ENCODE measurements around the gene KMT2E. TPM values are rescaled to one million over a fixed set of nuclear protein-coding genes. Genes with fewer than 3 reads are reported as not detected.
A peak's percentile ranks its signal among the peaks of the same experiment; 100 is the strongest.
"Not testable (repeated sequence)": the region's sequence is repeated elsewhere in the genome, so short reads cannot be mapped to it uniquely, and the experiment has no call there.

KMT2E gene
- total RNA-seq, 2 experiments from 2014 or later: 97.4 to 98.5 TPM

DNA sequence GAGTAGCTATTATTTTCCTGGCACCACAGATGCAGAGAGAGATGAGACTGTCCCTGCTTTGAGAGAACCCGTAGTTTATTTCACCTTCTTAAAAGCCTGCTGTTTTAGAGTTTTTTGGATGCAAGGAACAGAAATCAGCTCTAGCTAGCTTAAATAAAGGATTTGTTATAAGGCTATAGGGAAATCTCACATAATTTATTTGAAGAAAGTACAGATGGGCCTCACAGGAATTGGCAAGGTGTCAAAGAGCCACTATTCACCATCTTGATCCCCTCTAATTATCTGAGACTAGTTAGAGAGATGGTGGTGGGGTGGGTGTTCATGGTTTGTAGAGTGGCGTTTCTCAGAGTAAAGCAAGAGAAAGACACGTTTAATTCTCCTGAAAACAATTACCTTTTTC, 7.3 kb downstream of the KMT2E start:
- H3K9me3 Mint-ChIP-seq: no peaks in the 10 kb centered on the region
- no peak overlapping the region for H3K27ac Mint-ChIP-seq
- H3K36me3 Mint-ChIP-seq (ENCODE audit: low read depth): peaks cover 35% of the 10 kb centered on the region
- ChIA-PET CTCF (interaction anchor here (1.1 to 1.6 kb wide), 2 partner anchors 10 to 16 kb away, joined by 3 read pairs; no protein-coding TSS in a partner anchor), POLR2A (no interaction called here)
- H3K4me1 Mint-ChIP-seq: peaks cover 72% of the 10 kb centered on the region
- no peak overlapping the region for H3K4me3 Mint-ChIP-seq
- no peak for DNase-seq
- H3K27me3 Mint-ChIP-seq: no peaks in the 10 kb centered on the region

DNA sequence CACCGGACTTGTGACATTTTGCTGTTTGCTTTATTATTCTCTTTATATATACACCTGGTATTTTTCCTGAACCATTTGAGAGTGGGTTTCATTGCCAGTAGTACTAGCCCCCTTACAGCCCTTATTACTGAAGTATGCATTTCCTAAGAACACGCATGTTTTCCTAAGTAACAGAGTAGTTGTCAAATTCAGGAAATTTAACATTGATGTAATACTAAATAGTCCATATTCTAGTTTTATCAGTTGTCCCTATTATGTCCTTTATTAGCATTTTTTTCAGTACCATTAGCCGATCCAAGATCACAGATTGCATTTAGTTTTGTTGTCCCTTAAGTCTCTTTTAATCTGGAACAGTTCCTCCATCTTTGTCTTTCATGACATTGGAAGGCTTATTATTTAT, 8.0 kb downstream of the KMT2E start:
- CTCF ChIA-PET: interaction anchor here (1.2 kb wide), 1 partner anchor 9 kb away, joined by 4 read pairs; no protein-coding TSS in a partner anchor
- Mint-ChIP-seq H3K27ac (no peak overlapping the region), H3K4me3 (no peak overlapping the region), H3K9me3 (no peaks in the 10 kb centered on the region), H3K27me3 (no peaks in the 10 kb centered on the region), H3K36me3 (ENCODE audit: low read depth) (peaks cover 30% of the 10 kb centered on the region), H3K4me1 (peaks cover 72% of the 10 kb centered on the region)
- DNase-seq: no peak
- POLR2A ChIA-PET: no interaction called here

DNA sequence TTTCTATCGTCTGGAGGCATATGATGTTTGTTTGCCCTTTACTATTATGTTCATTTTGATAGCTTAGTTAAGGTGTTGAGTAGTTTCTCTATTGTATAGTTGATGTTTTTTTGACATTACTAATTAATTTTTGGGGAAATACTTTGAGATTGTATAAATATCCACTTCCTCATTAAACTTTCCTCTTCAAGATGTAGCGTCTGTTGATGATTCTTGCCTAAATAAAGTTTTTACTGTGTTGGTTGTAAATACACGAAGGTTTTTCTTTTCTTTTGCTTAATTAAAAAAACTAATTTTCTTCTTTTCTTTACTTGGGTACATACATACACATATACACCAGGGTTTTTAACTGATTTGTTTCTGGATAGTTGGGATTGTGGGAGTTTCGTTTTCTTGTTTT, 8.5 kb downstream of the KMT2E start:
- H3K27ac Mint-ChIP-seq: no peak overlapping the region
- no peak for DNase-seq
- peaks cover 25% of the 10 kb centered on the region for H3K36me3 Mint-ChIP-seq (ENCODE audit: low read depth)
- no peaks in the 10 kb centered on the region for H3K27me3 Mint-ChIP-seq
- ChIA-PET CTCF (interaction anchor here (1.2 kb wide), 1 partner anchor 9 kb away, joined by 4 read pairs; no protein-coding TSS in a partner anchor), POLR2A (no interaction called here)
- H3K9me3 Mint-ChIP-seq: no peaks in the 10 kb centered on the region
- H3K4me3 Mint-ChIP-seq: no peak overlapping the region
- H3K4me1 Mint-ChIP-seq: peaks cover 71% of the 10 kb centered on the region

DNA sequence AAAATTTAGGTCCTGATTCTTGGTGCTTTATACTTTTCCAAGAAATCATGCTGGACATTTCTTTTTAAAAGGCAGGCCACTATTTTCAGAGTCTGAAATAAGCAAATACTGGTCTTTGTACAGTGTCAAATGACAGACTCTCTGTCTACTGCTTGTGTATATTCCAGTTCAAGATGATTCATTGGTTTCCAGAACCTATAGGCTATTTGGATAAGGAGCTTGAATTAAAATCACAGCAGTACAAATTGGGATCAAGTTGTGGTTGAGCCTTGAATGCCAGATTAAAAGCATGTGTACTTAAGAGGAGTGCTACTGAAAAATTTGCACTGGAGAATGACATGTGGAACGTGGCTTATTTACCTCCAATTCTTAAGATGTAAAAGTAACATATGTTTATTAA, 10.7 kb downstream of the KMT2E start:
- POLR2A ChIA-PET: no interaction called here
- CTCF ChIA-PET: interaction anchor here (0.6 to 1.2 kb wide), 2 partner anchors 9 to 11 kb away, joined by 4 to 5 read pairs; partner anchors contain the start of gene KMT2E
- Mint-ChIP-seq H3K4me3 (no peak overlapping the region), H3K27me3 (no peaks in the 10 kb centered on the region), H3K9me3 (no peaks in the 10 kb centered on the region), H3K27ac (no peak overlapping the region), H3K4me1 (peaks cover 75% of the 10 kb centered on the region), H3K36me3 (ENCODE audit: low read depth) (peaks cover 27% of the 10 kb centered on the region)
- no peak for DNase-seq

DNA sequence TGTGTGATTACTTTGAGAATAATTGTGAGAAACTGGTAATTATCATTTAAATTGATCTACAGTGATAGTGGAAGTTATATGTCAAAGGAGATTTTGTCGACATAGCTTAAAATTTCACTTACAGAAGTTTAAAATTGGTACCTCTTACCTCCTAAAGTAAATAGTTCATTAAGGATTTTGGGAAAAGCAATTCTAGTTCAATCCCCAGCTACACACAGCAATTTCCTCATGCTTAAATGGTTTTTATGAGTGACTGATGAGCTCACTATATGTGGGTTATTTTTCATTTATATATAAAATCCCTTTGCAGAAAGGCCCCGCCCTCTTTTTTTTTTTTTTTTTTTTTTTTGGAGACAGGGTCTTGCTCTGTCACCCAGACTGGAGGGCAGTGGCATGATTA, 12.7 kb downstream of the KMT2E start:
- H3K27ac Mint-ChIP-seq: no peak overlapping the region
- H3K4me1 Mint-ChIP-seq: peaks cover 71% of the 10 kb centered on the region
- H3K4me3 Mint-ChIP-seq: no peak overlapping the region
- no peaks in the 10 kb centered on the region for H3K9me3 Mint-ChIP-seq
- POLR2A ChIA-PET: no interaction called here
- H3K36me3 Mint-ChIP-seq (ENCODE audit: low read depth): peaks cover 20% of the 10 kb centered on the region
- CTCF ChIA-PET: interaction anchor here (0.7 to 2.2 kb wide), 4 partner anchors 9 to 403 kb away, joined by 4 to 10 read pairs (median 6); partner anchors contain the start of gene KMT2E
- DNase-seq: no peak
- no peaks in the 10 kb centered on the region for H3K27me3 Mint-ChIP-seq

DNA sequence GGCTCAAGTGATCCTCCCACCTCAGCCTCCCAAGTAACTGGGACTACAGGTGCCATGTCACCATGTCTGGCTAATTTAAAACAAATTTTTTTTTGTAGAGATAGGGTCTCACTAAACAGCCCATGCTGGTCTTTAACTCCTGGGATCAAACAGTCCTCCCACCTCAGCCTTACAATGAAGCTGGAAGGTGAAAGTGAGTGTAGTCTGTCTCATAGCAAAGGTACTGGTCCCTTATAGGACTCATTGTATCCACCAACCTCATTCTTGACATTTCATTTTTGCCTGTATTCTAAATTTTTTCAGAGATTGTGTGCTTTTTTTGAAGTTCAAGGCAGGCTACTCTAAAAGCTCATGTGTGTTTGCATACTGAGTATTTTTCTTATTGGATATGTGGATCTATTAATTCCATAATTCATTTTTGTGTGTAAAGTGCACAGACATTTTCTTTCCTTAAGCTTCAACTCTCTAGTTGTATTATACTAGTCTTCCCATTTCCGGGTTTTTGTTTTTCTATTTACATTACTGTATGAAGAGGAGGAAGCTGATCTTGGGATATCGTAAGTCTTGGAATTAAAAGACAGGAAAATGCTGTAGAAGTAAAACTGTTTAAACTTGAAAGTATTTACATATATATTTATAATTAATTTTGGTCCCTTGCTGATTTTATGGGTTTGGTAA, 13.3 kb downstream of the KMT2E start:
- no peak for DNase-seq
- no peaks in the 10 kb centered on the region for H3K27me3 Mint-ChIP-seq
- H3K4me3 Mint-ChIP-seq: no peak overlapping the region
- H3K36me3 Mint-ChIP-seq (ENCODE audit: low read depth): peaks cover 19% of the 10 kb centered on the region
- peaks cover 69% of the 10 kb centered on the region for H3K4me1 Mint-ChIP-seq
- H3K27ac Mint-ChIP-seq: no peak overlapping the region
- ChIA-PET CTCF (interaction anchor here (0.7 to 2.2 kb wide), 4 partner anchors 9 to 403 kb away, joined by 3 to 10 read pairs (median 6); partner anchors contain the start of gene KMT2E), POLR2A (no interaction called here)
- H3K9me3 Mint-ChIP-seq: no peaks in the 10 kb centered on the region

DNA sequence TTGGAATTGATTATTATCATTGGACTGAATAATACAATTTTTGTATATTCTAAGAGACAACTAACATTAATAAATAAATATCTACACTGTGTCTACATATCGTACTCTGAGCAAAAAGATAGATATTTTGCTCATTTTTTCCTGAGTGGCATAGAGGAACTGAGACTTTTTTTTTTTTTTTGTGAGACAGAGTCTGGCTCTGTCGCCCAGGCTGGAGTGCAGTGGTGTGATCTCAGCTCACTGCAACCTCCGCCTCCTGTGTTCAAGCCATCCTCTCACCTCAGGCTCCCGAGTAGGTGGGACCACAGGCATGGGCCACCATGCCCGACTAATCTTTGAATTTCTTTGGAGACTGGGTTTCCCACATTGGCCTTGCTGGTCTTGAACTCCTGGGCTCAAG, 14.0 kb downstream of the KMT2E start:
- no peaks in the 10 kb centered on the region for H3K9me3 Mint-ChIP-seq
- peaks cover 14% of the 10 kb centered on the region for H3K36me3 Mint-ChIP-seq (ENCODE audit: low read depth)
- ChIA-PET CTCF (interaction anchor here (1.2 to 2.2 kb wide), 4 partner anchors 8 to 14 kb away, joined by 3 to 10 read pairs (median 6); partner anchors contain the start of gene KMT2E), POLR2A (no interaction called here)
- no peaks in the 10 kb centered on the region for H3K27me3 Mint-ChIP-seq
- no peak overlapping the region for H3K27ac Mint-ChIP-seq
- no peak overlapping the region for H3K4me3 Mint-ChIP-seq
- no peak for DNase-seq
- peaks cover 66% of the 10 kb centered on the region for H3K4me1 Mint-ChIP-seq

DNA sequence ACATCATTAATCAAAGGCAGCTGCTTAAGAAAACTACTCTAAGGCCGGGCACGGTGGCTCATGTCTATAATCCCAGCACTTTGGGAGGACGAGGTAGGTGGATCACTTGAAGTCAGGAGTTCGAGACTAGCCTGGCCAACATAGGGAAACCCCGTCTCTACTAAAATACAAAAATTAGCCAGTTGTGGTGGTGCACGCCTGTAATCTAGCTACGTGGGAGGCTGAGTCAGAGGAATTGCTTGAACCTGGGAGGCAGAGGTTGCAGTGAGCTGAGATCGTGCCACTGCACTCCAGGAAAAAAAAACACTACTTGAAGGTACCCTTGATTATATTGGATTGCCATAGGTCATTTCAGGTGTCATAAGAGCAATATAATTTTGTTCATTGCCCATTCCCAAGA, 14.9 kb downstream of the KMT2E start:
- not testable (repeated sequence) for H3K27ac Mint-ChIP-seq, H3K27me3 Mint-ChIP-seq, DNase-seq, H3K4me3 Mint-ChIP-seq, H3K9me3 Mint-ChIP-seq
- peaks cover 17% of the 10 kb centered on the region for H3K36me3 Mint-ChIP-seq (ENCODE audit: low read depth)
- peaks cover 67% of the 10 kb centered on the region for H3K4me1 Mint-ChIP-seq
- CTCF ChIA-PET: interaction anchor here (0.5 to 2.2 kb wide), 3 partner anchors 12 to 92 kb away, joined by 3 to 10 read pairs (median 4); partner anchors contain the start of gene KMT2E
- POLR2A ChIA-PET: interaction anchor here (0.5 to 0.6 kb wide), 2 partner anchors 38 to 47 kb away, joined by 3 read pairs; no protein-coding TSS in a partner anchor

DNA sequence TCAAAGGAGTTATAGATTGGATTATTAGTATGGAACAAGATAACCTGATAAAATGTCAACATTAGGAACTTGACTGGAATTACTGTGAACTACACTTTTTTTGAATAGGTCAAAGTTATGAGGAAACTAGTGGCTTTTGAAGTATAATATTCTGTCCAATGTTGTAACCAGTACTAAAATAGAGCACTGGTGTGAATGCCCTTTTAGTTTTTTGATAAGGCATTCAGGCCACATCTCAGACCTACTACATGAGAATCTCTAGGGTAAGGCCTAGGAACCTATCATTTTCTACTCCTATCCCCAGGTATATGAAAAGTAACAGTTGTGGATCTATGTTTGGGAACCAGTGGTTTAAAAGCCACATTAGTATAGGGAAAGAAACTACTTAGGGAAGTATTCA, 16.4 kb downstream of the KMT2E start:
- Mint-ChIP-seq H3K4me3 (no peak overlapping the region), H3K27me3 (no peaks in the 10 kb centered on the region), H3K36me3 (ENCODE audit: low read depth) (peaks cover 17% of the 10 kb centered on the region), H3K9me3 (no peaks in the 10 kb centered on the region), H3K27ac (no peak overlapping the region), H3K4me1 (peaks cover 58% of the 10 kb centered on the region)
- ChIA-PET CTCF (no interaction called here), POLR2A (no interaction called here)
- no peak for DNase-seq

DNA sequence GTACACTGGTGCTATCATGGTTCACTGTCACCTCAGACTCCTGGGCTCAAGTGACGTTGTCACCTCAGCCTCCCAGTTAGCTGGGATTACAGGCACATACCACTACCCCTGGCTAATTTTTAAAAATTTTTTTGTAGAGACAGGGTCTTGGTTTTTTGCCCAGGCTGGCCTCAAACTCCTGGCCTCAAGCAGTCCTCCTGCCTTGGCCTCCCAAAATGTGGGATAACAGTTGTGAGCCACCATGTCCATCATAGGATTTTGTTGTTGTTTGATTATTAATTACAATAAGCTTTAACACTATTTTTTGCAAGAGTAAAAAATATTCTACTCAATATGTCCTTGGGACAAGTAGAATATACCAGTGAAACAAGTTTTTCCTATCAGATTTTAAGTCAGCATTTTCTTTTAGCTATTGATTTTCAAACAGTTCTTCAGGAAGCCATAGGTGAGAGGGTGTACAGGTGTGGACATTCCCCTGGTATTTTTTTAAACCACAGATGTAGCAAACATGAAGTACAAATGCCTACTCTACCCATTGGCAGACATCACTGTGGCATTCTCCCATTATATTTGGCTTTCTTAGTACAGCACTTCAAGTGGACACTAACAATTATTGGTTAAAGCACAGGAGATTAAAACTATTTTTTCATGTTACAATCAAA, 18.7 kb downstream of the KMT2E start:
- no peak overlapping the region for H3K4me3 Mint-ChIP-seq
- no peak overlapping the region for H3K27ac Mint-ChIP-seq
- no peaks in the 10 kb centered on the region for H3K27me3 Mint-ChIP-seq
- ChIA-PET CTCF (interaction anchor here (1.0 to 1.4 kb wide), 4 partner anchors 9 to 49 kb away, joined by 3 to 6 read pairs (median 4); no protein-coding TSS in a partner anchor), POLR2A (interaction anchor here (0.7 kb wide), 1 partner anchor 51 kb away, joined by 3 read pairs; no protein-coding TSS in a partner anchor)
- peaks cover 20% of the 10 kb centered on the region for H3K36me3 Mint-ChIP-seq (ENCODE audit: low read depth)
- no peaks in the 10 kb centered on the region for H3K9me3 Mint-ChIP-seq
- peaks cover 55% of the 10 kb centered on the region for H3K4me1 Mint-ChIP-seq
- no peak for DNase-seq

DNA sequence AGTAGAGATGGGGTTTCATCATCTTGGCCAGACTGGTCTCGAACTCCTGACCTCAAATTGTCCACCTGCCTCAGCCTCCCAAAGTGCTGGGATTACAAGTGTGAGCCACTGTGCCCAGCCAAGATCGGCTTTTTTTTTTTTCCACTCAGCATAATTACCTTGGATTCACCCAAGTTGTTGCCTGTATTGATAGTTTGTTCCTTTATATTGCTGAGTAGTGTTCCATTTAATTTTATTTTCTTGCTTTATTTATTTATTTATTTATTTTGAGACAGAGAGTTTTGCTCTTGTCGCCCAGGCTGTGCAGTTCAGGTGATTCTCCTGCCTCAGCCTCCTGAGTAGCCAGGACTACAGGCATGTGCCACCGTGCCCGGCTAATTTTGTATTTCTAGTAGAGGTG, 21.3 kb downstream of the KMT2E start:
- peaks cover 15% of the 10 kb centered on the region for H3K36me3 Mint-ChIP-seq (ENCODE audit: low read depth)

DNA sequence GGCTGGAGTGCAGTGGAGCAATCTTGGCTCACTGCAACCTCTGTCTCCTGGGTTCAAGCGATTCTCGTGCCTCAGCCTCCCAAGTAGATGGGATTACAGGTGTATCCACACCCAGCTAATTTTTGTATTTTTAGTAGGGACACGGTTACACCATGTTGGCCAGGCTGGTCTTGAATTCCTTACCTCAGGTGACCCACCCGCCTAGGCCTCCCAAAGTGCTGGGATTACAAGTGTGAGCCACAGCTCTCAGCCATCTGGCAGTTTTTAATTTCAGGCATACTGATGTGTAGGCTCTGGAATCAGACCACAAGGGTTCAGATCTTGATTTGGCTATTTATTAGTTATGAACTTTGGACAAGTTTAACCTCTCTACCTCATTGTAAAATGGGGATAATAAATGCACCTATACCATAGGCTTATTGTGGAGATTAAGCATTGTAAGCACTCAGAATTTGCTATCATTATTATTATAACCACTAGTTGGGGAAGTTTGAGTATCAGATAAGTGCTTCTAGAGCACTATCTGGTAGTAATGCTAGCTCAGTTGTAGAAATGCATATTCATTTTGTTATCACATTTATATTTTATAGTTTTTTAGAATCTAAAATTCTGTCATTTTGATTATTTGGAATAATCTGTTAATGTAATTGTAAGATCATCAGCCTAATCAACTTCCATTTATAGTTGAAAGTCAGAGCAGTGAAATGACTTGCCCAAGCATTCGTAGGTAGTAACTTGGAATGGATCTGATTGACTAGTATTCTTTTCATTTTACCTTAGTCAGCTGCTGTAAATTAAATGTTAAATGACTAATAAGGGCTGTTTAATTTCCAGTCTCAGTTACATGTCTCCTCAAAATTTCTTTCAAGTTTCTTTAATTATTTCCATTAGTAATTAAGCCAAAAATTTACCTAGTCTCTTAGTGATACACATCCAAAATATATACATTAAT, 22.5 kb downstream of the KMT2E start:
- peak overlapping the region; percentile 43 for H3K27ac Mint-ChIP-seq
- peaks cover 17% of the 10 kb centered on the region for H3K36me3 Mint-ChIP-seq (ENCODE audit: low read depth)
- POLR2A ChIA-PET: no interaction called here

More for the DNA sequence above, 21.3 kb downstream of the KMT2E start:
- Mint-ChIP-seq H3K4me3 (no peak overlapping the region), H3K9me3 (no peaks in the 10 kb centered on the region), H3K27ac (no peak overlapping the region), H3K4me1 (peaks cover 50% of the 10 kb centered on the region), H3K27me3 (no peaks in the 10 kb centered on the region)
- POLR2A ChIA-PET: no interaction called here
- CTCF ChIA-PET: no interaction called here
- no peak for DNase-seq

More for the DNA sequence above, 22.5 kb downstream of the KMT2E start:
- DNase-seq: no peak
- peaks cover 47% of the 10 kb centered on the region for H3K4me1 Mint-ChIP-seq
- H3K9me3 Mint-ChIP-seq: no peaks in the 10 kb centered on the region
- H3K4me3 Mint-ChIP-seq: no peak overlapping the region
- H3K27me3 Mint-ChIP-seq: no peaks in the 10 kb centered on the region
- CTCF ChIA-PET: interaction anchor here (1.3 kb wide), 1 partner anchor 9 kb away, joined by 3 read pairs; no protein-coding TSS in a partner anchor
